ENCODE measurements around the gene CNDP1. TPM values are rescaled to one million over a fixed set of nuclear protein-coding genes. Genes with fewer than 3 reads are reported as not detected.

CNDP1 gene
- polyA plus RNA-seq, 1 experiment = not detected

- H3K27me3 ChIP-seq (ENCODE audit: control insufficient read depth, insufficient read depth, low read length) = no peaks in the 10 kb centered on the region
- CTCF ChIA-PET = no interaction called here
- no peak overlapping the region for H3K4me3 ChIP-seq (ENCODE audit: low read depth, low read length)
- POLR2A ChIA-PET = no interaction called here
- no peaks in the 10 kb centered on the region for H3K36me3 ChIP-seq (ENCODE audit: control insufficient read depth, insufficient read depth, low read length)
- TF ChIP-seq CTCF (IDR thresholded peaks at IDR 0.05; ENCODE audit: insufficient read depth, low read depth, low read length) = no peak
- no peak for DNase-seq (ENCODE audit: low read depth)
These were observed 99.5 kb downstream of the CNDP1 start for GRCh38 chr18:74633652-74634352.

- no peak for TF ChIP-seq CTCF (IDR thresholded peaks at IDR 0.05; ENCODE audit: insufficient read depth, low read depth, low read length)
- no peak for DNase-seq (ENCODE audit: low read depth)
- Histone ChIP-seq H3K4me3 (ENCODE audit: low read depth, low read length) (no peak overlapping the region), H3K36me3 (ENCODE audit: control insufficient read depth, insufficient read depth, low read length) (no peaks in the 10 kb centered on the region), H3K27me3 (ENCODE audit: control insufficient read depth, insufficient read depth, low read length) (no peaks in the 10 kb centered on the region)
- ChIA-PET CTCF (no interaction called here), POLR2A (no interaction called here)
These were observed 101.1 kb downstream of the CNDP1 start for GRCh38 chr18:74635224-74635975.

Other genes with a start within 250 kb of the CNDP1 start
- gene CYB5A, start 242.5 kb upstream of the CNDP1 start, polyA plus RNA-seq (2011; rRNA removed) = 66.0 and 86.5 TPM in 2 replicates
- gene C18orf63, start 218.7 kb upstream of the CNDP1 start, polyA plus RNA-seq (2011; rRNA removed) = not detected in 2 replicates
- gene DIPK1C, start 77.2 kb upstream of the CNDP1 start, polyA plus RNA-seq (2011; rRNA removed) = not detected in 2 replicates
- 86.6 and 99.4 TPM in 2 replicates for gene CNDP2, start 38.1 kb upstream of the CNDP1 start, polyA plus RNA-seq (2011; rRNA removed)
- 2.8 and 3.6 TPM in 2 replicates for gene ZNF407, start 63.4 kb downstream of the CNDP1 start, polyA plus RNA-seq (2011; rRNA removed)